Superior temporal gyrus (tissue), 1 donor: Measurements from ENCODE around the gene ZNF280D.
A peak's percentile ranks its signal among the peaks of the same experiment; 100 is the strongest.
"Not testable (repeated sequence)": the region's sequence is repeated elsewhere in the genome, so short reads cannot be mapped to it uniquely, and the experiment has no call there.

Source experiments
- DNase-seq: peaks from one replicate; pipeline ENCODE4 v3.0.0-alpha.2; 2016; ENCODE audit errors: extremely low spot score

ZNF280D gene, protein sequence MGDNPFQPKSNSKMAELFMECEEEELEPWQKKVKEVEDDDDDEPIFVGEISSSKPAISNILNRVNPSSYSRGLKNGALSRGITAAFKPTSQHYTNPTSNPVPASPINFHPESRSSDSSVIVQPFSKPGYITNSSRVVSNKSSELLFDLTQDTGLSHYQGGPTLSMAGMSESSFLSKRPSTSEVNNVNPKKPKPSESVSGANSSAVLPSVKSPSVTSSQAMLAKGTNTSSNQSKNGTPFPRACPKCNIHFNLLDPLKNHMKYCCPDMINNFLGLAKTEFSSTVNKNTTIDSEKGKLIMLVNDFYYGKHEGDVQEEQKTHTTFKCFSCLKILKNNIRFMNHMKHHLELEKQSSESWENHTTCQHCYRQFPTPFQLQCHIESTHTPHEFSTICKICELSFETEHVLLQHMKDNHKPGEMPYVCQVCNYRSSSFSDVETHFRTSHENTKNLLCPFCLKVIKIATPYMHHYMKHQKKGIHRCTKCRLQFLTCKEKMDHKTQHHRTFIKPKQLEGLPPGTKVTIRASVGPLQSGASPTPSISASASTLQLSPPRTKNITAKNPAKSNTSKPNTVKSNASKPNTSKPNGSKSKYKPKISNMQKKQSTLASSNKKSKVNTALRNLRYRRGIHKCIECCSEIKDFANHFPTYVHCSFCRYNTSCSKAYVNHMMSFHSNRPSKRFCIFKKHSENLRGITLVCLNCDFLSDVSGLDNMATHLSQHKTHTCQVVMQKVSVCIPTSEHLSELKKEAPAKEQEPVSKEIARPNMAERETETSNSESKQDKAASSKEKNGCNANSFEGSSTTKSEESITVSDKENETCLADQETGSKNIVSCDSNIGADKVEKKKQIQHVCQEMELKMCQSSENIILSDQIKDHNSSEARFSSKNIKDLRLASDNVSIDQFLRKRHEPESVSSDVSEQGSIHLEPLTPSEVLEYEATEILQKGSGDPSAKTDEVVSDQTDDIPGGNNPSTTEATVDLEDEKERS

DNA sequence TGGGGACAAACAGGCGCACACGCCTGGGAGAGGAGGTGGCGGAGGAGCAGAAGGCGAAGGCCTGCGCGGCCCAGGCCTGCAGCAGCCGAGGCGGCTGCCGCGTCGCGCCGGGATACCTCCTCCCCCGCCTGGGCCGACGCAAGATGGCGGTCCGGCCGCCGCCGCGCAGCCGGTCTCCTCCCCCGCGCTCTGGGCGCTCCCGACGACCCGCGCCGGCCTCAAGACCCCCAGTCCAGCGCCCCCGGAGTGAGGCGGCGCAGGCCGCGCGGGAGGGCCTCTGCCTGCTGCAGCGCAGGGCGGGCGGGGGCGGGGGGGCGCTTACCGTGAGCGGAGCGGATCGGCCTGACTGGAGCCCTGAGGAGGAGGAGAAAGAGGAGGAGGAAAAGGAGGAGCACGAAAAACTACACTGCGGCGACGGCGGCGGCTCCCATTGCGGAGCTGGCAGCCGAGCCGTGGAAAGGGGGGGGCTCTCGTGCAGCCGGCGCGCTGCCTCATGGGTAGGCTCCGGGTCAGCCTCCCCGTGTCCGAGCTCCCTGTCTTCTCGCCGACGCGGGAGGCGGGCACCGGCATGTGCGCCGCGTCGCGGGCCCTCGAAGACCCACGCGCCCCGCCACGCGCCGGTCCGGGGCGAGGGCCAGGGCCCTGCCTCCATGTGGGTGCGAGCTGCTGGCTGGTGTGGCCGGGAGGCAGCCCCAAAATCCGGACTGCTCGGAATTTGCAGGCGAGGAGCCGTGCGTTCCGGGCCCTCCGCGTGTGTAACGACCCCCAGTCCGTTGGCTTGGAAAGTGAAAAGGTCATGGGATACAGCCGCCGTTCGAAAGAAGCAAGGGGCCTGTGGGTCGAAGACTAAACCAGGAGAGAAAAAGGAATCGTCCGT lies at the start of gene ZNF280D:
Gene ZNF280D, minus strand, starts transcription at position 374 of the 877 bp plus-strand sequence. CDS start 26,400 bp downstream, outside the sequence.
- peak; percentile 85 for DNase-seq

DNA sequence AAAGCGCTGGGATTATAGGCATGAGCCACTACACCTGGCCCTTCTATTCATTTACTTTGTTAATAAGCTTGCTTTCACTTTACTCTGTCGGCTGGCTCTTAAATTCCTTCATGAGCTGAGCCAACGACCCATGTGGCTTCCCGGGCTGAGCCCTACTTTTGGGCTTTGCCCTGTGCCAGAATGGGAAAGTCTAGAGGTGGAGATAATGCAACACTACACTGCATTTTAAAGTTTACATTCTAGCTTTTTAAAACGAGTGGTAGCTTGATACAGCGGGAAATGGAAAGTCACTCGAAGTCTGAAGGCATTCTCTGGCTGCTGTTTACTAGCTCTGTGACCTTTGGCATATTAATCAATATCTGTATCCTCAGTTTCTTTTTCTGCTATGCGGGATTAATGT lies 49.0 kb upstream of the ZNF280D start:
- DNase-seq, result no peak

DNA sequence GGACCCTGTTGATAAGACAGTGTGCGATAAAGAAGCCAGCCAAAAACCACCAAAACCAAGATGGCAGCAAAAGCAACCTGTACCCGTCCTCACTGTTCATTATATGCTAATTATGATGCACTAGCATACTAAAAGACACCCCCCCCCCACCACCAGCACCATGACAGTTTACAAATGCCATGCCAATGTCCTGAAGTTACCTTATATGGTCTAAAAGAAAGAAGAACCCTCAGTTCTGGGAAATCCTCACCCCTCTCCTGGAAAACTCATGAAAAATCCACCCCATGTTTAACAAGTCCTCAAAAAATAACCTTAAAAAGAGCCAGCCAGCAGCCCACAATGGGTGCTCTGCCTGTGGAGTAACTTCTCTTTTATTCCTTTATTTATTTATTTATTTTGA lies 48.4 kb upstream of the ZNF280D start:
- no peak for DNase-seq

DNA sequence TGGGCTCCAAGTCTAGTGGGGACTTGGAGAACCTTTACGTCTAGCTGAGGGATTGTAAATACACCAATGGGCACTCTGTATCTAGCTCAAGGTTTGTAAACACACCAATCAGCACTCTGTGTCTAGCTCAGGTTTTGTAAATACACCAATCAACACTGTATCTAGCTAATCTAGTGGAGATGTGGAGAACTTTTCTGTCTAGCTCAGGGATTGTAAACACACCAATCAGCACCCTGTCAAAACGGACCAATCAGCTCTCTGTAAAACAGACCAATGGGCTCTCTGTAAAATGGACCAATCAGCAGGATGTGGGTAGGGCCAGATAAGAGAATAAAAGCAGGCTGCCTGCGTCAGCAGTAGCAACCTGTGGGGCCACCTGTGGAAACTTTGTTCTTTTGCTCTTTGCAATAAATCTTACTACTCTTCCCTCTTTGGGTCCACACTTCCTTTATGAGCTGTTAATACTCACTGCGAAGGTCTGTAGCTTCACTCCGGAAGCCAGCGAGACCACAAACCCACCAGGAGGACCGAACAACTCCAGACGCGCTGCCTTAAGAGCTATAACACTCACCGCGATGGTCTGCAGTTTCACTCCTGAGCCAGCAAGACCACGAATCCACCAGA lies 46.9 kb upstream of the ZNF280D start:
- DNase-seq, result not testable (repeated sequence)

DNA sequence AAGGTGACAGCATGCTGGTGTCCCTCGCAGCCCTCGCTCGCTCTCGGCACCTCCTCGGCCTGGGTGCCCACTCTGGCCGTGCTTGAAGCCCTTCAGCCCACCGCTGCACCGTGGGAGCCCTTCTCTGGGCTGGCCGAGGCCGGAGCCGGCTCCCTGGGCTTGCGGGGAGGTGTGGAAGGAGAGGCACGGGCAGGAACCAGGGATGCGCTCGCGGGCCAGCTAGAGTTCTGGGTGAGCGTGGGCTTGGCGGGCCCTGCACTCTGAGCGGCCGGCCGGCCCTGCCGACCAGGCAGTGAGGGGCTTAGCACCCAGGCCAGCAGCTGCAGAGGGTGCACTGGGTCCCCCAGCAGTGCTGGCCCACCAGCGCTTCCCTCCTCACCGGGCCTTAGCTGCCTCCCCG lies 46.1 kb upstream of the ZNF280D start:
- not testable (repeated sequence) for DNase-seq

DNA sequence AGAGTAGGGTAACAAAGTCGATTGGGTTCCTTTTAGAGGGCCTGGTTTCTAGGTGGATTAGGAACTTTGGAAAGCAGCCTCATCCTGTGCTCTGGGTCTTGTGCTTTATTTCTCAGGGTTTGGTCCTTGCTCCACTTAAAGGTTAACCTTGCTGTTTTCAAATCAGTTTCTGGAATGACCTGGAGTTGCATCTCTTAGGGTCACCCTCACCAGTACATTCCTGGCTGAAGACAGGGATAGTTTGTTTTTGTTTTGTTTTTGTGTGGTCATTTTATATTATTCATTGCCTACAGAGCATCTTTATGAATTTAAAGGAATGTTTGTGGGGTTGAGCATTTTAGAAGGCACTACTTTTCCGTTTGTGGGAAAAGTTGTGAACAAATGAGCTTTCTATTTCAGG lies 45.5 kb upstream of the ZNF280D start:
- no peak for DNase-seq

DNA sequence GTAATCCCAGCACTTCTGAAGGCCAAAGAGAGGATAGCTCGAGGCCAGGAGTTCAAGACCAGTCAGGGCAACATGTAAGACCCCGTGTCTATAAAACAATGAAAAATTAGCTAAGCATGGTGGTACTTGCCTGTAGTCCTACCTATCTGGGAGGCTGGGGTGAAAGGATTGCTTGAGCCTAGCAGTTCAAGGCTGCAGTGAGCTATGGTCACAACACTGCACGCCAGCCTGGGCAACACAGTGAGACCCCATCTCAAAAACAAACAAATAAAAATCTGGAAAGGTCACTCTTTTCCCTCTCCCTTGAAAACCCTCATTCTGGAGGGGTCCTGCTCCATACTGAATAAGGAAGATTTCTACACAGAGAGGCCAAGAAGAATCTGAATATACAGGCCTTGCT lies 43.5 kb upstream of the ZNF280D start:
- DNase-seq, result no peak

DNA sequence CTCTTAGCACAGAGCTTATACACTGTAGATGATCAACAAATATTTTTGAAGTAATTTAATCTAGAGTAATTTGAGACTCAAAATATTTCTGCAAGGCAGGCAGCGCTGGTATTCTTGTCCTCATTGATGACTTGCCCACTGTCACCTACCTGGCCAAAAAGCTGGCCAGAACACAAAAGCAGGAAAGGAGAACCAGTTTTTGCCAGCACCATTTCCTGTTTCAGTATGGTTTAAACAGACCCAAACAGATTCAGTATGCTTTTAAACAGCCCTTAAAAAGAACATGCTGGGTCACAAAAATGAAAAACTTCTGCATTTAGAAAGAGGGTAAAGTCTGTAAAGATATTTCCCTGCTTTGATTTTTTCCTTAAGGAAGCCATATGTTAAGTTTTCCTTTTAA lies 42.3 kb upstream of the ZNF280D start:
- DNase-seq, result no peak

DNA sequence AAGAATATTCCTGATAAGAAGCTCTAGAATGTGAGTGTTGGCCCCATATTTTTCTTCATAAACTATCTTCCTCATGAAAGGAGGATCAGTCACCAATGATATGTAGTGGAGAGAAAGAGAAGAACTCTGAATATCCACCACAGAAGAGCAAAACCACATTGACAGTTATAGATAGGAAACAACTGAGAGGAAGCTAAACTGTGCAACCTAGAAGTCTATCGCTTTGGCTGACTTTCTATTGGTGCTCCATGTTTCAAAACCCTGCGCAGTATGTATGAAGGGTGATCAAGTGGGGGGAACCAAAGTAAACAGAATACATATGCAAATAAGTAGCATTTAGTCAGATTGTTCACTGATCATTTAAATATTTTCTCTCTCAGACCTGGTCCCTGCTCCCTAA lies 41.0 kb upstream of the ZNF280D start:
- no peak for DNase-seq

DNA sequence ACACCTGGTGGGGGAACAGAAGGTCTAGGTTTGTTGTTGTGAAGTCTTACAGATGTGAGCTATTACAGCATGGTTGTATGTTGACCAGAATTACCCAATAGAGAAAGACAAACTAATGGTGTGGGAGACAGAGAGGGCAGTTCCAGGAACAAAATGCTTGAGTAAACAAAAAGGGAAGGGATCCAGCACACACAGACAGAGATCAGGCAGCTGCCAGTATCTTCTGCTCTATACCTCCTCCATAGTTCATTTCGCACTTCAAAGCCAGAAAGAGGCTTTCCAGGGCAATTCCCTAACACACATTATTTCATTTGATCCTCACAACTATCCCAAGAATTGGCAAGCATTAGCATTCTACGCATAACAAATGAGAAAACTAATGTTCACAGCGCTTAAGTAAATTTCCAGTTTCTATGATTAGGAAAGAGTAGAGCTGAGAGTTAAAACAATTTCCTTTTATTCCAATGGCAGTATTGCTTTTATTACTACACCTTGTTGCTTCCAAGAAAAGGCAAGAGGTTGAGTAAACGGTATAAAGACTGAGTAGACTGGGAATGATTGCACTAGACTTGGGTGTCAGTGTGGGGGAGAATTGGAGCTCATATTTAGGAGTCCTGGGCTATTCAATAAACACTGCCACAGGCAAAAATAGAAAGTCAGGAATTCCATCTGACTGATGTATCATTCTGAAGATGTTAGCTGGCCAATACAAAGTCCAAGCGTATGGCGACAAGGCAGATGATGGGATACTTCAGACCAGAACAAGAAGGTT lies 39.7 kb upstream of the ZNF280D start:
- DNase-seq, result no peak

DNA sequence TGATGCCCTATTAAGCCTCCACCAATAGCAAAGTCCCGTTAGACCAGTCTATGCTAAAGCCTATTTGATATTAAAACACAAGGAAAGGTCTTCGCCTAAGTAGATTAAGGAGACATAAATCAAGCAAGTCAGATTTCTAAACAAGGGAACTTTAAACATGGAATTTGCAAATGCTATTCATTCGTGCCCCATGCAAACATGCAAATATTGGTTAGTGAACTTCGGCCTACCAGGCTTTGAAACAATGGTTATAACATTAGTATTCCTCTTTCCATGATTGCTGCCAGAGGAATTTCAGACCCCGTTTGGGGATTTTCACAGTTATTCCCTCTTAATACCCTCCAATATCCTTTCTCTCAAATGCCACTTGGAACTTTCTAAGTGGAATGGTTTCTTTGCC lies 36.9 kb upstream of the ZNF280D start:
- no peak for DNase-seq

DNA sequence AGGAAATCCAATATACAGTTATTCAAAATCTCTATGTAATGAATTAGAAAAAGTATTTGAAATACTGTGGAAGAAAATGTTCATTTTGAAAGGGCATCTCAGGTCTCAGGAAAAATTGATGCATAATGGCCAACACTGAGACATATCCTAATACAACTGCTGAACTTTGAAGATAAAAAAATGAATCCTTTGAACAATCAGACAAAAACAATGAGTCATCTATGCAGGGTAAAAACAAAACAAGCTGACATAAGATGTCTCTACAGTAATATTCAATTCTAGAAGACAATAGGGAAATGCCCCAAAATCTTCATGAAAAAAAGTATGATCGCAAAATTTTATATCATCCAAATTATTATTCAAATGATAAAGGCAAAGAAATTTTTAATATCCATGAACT lies 34.0 kb upstream of the ZNF280D start:
- DNase-seq, result no peak

DNA sequence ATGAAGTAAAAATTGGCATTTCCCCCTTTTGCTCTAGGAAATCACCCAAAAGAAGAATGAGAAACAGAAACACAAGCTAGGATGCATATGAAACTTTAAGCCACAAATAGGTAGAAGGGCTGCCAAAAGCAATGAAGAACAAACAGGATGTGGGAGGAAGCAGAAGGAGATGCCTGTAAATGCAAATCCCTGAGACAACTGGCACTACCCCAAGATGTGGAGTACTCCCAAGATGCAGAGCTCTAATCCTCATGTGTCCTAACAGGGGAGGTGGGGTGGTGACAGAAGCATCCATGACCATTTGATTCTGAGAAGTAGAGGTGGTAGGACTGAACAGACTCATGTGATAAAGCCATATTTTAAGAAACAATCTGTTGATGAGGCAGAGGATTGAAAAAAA lies 31.9 kb upstream of the ZNF280D start:
- DNase-seq, result peak; percentile 42

DNA sequence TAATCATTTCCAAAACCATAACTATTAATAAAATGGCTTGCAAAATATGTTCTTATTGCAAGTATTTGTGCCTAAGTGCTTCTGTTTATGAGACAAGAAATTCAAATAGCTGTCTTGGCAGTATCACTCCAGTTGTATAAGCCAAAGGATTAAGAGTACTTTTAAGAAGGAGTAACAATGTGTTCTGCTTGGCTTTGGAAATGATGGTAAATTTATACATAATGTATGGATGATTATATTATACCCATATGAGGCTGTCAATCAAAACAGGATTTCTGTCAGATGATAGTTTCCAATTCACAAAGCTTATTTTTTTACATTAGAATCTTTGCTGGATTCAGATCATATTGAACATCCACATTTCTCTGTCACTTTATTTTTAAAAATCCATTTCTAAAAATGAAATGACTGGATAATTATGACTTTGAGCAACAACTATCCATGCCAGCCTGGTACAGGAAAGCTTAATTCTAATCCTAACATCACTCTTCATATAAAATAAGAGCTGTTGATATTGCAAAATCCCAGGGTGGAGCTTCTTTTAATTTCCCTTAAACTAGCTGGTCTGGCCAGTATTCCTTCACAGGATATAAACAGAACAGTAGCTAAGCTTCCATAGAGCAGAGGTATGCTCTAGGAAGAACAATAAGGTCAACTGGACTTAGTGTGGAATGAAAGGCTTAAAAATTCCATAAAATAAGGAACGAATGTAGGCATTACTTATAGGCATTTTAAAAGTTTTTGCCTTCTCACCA lies 30.0 kb upstream of the ZNF280D start:
- no peak for DNase-seq

DNA sequence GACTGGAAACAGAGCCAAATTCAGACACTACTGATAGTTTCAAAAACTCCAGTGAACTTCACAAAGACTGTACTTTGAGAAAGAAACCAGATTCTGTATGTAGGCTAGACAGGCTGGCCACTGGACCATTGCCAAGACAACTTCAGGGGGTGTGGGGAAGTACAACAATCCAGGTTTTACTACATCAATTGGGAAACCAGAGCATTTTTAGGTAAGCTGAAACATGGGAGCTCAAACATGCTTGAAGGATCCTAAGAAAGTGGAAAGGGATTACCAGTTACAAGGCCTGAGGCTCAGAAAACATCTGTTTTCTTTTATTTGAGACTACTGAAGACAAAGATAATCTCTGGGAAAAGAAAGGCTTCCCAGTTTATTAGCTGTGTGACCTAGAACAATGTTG lies 26.9 kb upstream of the ZNF280D start:
- DNase-seq, result no peak

DNA sequence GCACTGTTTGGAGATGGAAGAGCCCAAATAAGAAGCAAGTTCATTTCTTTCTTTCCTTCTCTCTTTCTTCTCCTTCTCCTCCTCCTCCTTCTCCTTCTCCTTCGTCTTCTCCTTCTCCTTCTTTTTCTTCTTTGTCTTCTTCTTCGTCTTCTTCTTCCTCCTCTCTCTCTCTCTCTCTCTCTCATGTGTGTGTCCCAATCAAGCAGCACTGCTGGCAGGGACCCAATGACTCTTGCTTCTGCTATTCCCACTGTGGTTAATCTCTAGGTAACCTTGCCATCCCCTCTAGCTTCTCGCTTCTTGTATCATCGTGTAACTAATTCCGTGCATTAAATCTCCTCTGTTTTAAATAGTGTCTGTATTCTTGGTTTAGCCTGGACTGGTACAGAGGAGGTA lies 26.1 kb upstream of the ZNF280D start:
- no peak for DNase-seq

DNA sequence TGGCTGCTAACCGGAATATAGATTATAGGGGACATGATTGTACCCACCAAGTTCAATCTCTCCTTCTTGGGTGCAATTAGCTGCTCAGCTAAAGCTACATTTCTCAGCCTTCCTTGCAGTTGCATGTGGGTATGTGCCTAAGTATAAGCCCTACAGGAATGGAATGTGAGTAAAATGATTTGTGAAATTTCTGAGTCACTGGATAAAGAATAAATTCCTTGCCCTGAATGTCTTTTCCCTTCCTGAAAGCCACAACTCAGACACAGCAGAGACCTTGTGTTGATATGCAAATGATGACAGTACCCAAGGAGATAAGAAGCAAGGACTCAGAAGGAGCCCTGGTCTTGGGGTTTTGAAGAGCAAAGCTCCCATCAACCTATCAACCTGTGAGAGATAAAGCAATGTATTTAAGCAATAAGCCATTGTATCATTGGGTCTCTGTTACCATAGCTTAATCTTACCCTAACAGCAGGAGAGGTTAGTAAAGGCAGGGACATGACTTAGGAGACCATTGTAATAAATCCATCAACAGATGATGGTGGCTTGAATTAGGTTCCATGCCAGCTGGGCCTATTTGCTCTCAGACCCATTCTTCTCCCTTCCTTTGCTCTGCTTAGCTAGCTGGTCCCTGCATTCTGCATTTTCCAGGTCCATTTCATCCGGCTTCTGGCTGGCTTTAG lies 25.6 kb upstream of the ZNF280D start:
- no peak for DNase-seq

DNA sequence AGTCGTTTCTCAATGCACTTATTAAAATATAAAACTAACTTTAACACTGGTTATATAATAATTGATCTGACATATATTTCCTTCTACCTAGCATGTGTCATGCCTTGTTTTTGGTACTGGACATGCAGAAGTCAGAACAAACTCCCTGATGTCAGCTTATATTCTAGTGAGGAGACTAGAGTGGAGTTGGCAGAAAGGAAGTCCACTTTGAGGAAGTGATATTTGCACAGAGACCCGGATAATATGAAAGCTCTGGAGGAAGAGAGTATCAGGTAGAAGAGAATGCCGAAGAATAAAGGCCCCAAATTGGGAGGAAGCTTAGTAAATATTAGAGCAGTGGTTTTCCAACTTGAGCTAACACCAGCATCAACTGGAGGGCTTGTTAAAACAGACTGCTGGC lies 24.6 kb upstream of the ZNF280D start:
- no peak for DNase-seq

DNA sequence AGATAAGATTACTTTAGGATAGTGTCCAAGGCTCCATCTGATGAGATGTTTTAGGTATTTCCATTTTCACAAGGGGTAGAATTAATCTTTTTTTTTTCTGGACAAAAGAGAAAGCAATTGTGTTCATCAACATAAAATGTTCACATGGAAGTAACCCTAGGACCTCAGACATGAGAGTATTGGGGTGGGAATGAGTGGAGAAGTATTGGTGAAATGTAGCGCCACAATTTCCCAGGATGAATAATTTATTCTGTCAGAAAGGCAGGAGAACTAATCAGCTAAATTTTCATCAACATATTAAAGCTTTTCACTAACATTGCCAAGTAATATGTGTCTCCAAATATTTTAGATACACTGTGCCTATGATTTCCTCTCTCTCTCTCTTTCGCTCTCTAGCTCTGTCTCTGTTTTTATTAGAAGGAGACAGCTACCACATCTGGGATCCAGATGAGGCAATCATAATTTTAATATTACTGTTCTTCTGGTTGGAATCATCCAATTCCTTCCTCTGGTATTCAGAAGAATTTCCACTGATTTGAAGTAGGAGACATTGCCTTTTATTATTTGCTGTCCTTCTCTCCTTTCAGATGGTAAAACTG lies 21.6 kb upstream of the ZNF280D start:
- DNase-seq, result no peak
